ENCODE results near the gene GPR35.
A peak's percentile ranks its signal among the peaks of the same experiment; 100 is the strongest.
"Not testable (repeated sequence)": the region's sequence is repeated elsewhere in the genome, so short reads cannot be mapped to it uniquely, and the experiment has no call there.

Gene GPR35

DNA sequence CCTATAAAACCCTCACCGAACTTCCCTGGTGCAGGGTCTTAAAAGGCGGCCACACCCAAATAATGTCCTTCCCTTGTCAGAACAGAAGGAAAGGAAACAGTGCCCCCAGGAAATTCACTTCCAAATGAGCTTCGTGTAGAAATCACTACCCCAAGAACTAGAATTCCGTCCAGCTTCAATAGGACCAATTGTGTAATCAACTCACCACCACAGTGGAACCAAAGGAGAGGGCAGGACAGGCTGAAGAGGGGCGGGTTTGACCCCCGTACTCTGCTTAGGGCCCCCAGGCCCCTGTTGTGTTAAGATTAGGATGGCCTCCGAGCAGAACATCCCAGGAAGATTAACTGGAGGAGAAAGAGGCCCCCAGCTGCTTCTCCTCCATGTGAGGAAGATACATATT, 24.1 kb downstream of the GPR35 start:
- DNase-seq (ENCODE audit: insufficient read length, low spot score) (peak; percentile 2), FAIRE-seq (no peak)
- TF ChIP-seq CTCF (IDR thresholded peaks at IDR 0.05; ENCODE audit: insufficient read depth, missing control alignments), result no peak

- FAIRE-seq (no peak), DNase-seq (ENCODE audit: insufficient read length, low spot score) (peak; percentile 2)
- no peak for TF ChIP-seq CTCF (IDR thresholded peaks at IDR 0.05; ENCODE audit: insufficient read depth, missing control alignments)
Measured at GRCh38 chr2:240650254-240650965, 25.1 kb downstream of the GPR35 start.

GRCh38 chr2:240651185-240651584, 25.9 kb downstream of the GPR35 start:
- no peak for TF ChIP-seq CTCF (IDR thresholded peaks at IDR 0.05; ENCODE audit: insufficient read depth, missing control alignments)
- DNase-seq (ENCODE audit: insufficient read length, low spot score), result peak; percentile 2
- no peak for FAIRE-seq

- no peak for DNase-seq (ENCODE audit: insufficient read length, low spot score)
- no peak for FAIRE-seq
- no peak for TF ChIP-seq CTCF (IDR thresholded peaks at IDR 0.05; ENCODE audit: insufficient read depth, missing control alignments)
Measured at GRCh38 chr2:240655931-240656886, 30.9 kb downstream of the GPR35 start.

DNA sequence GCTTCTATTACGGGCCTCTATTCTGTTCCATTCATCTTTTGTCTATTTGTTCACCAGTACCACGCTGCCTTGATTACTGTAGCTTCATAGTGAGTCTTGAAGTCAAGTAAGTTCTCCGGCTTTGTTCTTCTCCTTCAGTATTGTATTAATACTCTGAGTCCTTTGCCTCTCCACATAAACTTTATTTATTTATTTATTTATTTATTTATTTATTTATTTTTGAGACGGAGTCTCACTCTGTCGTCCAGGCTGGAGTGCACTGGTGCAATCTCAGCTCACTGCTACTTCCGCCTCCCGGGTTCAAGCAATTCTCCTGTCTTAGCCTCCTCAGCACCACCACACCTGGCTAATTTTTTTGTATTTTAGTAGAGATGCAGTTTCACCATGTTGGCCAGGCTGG, 34.6 kb downstream of the GPR35 start:
- not testable (repeated sequence) for FAIRE-seq

DNA sequence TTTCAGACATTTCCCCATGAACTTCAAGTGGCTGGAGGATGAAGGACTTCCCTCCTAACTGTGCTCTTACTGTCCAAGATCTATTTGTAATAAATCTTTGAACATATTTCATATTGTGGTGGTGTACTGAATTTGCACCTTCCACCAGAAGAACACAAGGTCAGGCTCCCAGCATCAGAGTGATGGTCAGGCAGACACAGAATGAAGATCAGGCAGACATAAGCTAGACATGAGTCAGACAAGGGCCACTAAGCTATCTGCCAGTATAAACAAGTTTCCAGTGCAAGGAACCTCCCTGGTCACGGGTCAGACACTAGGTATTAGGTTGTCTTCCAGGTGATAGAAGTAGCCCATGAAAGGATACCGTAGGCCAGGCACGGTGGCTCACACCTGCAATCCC, 37.4 kb downstream of the GPR35 start:
- DNase-seq (ENCODE audit: insufficient read length, low spot score) (no peak), FAIRE-seq (no peak)
- TF ChIP-seq CTCF (IDR thresholded peaks at IDR 0.05; ENCODE audit: insufficient read depth, missing control alignments), result no peak

More for the DNA sequence above, 34.6 kb downstream of the GPR35 start:
- not testable (repeated sequence) for DNase-seq (ENCODE audit: insufficient read length, low spot score)

DNA sequence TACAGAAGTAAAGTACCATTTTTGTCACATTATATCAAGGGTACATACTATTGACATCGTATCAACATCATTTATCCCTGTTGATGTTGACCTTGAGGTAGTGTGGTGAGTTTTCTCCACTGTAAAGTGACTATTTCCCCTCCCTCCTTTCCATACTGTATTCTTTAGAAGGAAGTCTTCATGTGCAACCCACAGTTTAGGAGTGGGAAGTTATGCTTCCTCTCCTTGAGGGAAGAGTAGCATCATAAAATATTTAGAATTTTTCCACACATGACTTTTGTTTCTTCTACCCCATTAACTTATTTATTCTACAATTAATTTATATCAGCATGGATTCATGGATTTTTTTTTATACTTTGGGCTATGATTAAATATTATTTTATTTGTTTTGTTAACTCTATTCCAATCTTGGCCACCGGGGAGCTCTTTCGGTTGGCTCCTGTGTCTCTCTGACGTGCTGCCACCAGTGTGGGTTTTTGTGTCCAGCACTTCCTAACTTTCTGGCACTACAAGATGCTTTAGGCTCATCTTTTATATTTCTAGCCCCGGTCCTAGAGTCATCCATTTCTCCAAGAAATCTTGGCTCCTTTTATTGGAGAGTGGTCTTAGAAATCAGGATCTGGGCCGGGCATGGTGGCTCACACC, 38.4 kb downstream of the GPR35 start:
- TF ChIP-seq CTCF (IDR thresholded peaks at IDR 0.05; ENCODE audit: insufficient read depth, missing control alignments), result no peak
- FAIRE-seq, result no peak
- no peak for DNase-seq (ENCODE audit: insufficient read length, low spot score)

All from D721Med (cell line).